OCI-LY1 (cell line): ENCODE results near the gene TBC1D14.

Source experiments
- EZH2 ChIP-seq: fragments of 200-600 bp; sonication (generic), shearing (Covaris generic); IDR thresholded peaks from 2 replicates; pipeline ENCODE4 v1.8.0; 2017; ENCODE audit warnings: borderline replicate concordance, mixed run types, mild to moderate bottlenecking, antibody characterized with exemption, low read length, moderate library complexity, mixed read lengths
- TF ChIP-seq, protein P1 (sequence below): fragments of 200-600 bp; sonication (generic), shearing (Covaris generic); IDR thresholded peaks from 2 replicates; pipeline ENCODE4 v1.5.1; 2017; ENCODE audit warnings: mild to moderate bottlenecking, antibody characterized with exemption, low read length, moderate library complexity, mixed read lengths

DNA sequence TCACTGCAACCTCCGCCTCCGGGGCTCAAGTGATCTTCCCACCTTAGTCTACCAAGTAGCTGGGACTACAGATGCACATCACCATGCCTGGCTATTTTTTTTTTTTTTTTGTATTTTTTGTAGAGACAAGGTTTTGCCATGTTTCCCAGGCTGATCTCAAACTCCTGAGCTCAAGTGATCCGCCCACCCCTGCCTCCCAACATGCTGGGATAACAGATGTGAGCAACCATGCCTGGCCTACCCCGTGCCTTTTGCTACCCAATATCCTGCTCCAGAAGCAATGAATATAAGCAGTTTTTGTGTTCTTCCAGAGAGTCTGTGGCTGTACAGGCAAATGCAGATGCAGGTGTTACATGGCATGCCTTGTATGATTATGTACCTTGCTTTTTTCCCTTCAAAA is 50.5 kb downstream of the TBC1D14 start:
- TF ChIP-seq, protein P1, sequence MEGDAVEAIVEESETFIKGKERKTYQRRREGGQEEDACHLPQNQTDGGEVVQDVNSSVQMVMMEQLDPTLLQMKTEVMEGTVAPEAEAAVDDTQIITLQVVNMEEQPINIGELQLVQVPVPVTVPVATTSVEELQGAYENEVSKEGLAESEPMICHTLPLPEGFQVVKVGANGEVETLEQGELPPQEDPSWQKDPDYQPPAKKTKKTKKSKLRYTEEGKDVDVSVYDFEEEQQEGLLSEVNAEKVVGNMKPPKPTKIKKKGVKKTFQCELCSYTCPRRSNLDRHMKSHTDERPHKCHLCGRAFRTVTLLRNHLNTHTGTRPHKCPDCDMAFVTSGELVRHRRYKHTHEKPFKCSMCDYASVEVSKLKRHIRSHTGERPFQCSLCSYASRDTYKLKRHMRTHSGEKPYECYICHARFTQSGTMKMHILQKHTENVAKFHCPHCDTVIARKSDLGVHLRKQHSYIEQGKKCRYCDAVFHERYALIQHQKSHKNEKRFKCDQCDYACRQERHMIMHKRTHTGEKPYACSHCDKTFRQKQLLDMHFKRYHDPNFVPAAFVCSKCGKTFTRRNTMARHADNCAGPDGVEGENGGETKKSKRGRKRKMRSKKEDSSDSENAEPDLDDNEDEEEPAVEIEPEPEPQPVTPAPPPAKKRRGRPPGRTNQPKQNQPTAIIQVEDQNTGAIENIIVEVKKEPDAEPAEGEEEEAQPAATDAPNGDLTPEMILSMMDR = no peak
- TF ChIP-seq EZH2 = no peak
